ENCODE measurements around the gene VHLL.
"Not testable (repeated sequence)": the region's sequence is repeated elsewhere in the genome, so short reads cannot be mapped to it uniquely, and the experiment has no call there.

The VHLL gene

DNA sequence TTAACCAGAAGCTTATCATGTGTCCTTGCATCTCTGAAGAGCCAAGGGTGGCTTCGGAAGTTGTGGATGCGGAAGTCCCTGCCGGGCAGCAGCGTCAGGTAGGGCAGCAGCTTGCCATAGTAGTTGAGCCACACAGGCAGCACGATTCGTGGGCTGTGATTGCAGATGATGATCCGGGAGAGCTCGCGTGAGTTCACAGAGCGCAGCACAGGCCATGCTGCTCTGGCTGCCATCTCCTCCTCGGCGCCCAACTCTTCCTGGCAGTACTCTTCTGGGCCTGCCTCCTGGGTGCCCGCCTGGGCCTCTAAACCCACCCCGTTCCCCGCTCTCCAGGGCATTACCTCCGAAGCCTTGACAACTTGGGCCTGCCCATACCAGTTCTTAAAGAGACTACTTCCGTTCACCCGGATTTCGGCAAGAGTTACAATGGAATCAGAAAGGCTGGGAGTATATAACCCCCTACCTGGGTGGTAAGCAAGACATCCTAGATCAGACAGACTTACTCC is at the start of gene VHLL:
Gene VHLL, minus strand, starts transcription at position 456 of the 506 bp plus-strand sequence. Its CDS starts 118 bp downstream, at position 338.
- DNase-seq: no peak

DNA sequence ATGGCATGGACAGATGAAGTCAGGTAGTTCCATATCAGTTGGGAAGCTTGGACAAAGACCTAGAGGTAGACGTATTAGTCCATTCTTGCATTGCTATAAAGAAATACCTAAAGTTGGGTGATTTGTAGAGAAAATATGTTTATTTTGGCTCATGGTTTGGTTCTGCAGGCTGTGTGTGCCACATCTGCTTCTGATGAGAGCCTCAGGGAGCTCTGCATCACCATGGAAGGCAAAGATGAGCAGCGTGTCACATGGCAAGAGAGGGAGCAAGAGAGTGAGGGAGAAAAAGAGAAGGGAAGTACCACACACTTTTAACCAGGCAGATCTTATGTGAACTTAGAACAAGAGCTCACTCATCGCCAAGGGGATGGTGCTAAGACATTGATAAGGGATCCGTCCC is 48.2 kb upstream of the VHLL start:
- no peak for DNase-seq

DNA sequence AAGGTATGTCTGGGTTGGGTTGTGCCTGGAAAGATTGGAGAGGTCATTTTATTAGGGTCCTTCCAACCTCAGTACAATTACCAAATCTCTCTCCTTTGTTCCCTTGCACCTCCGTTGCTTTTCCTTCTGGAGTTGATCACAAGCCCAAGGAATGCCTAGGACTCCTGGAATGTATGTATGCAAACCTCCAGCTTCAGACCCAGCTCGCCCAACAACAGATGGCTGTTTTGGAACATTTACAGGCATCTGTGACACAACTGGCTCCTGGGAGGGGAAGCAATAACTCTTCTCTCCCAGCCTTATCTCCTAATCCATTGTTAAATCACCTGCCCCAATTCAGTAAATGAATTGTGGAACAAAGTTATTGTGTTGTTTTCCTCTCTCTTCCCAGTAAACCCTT is 47.5 kb upstream of the VHLL start:
- no peak for DNase-seq

DNA sequence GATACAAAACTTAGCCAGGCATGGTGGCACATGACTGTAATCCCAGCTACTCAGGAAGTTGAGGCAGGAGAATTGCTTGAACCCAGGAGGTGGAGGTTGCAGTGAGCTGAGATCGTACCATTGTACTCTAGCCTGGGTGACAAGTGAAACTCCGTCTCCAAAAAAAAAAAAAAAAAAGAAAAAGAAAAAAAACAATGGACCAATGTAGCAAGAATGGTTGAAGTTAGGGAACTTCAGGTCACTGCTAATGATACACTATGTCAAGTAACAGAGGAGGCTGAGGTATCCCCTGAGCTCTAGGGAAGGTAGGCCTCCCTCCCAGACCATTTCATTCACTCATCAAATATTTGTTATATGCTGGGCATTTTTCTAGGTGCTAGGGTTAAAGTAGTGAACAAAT is 46.9 kb upstream of the VHLL start:
- not testable (repeated sequence) for DNase-seq

DNA sequence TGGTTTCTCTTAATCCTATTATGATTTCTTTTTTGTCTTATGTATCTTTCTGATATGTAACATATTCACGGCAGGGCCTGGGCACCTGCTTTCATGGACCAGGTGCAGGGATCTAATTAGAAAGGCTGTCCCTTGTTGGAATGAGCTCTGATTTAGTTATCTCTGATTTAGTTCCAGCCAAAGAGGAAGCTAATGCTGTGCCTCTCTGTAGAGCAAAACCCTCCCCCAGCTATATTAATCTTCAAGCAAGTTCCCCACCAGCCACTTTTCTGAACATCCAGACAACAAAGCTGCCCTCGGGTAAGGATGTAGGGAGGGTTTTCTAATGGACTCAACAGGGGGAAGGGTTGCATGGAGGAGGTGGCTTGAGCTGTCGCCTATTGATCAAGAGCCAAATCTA is 45.3 kb upstream of the VHLL start:
- no peak for DNase-seq

DNA sequence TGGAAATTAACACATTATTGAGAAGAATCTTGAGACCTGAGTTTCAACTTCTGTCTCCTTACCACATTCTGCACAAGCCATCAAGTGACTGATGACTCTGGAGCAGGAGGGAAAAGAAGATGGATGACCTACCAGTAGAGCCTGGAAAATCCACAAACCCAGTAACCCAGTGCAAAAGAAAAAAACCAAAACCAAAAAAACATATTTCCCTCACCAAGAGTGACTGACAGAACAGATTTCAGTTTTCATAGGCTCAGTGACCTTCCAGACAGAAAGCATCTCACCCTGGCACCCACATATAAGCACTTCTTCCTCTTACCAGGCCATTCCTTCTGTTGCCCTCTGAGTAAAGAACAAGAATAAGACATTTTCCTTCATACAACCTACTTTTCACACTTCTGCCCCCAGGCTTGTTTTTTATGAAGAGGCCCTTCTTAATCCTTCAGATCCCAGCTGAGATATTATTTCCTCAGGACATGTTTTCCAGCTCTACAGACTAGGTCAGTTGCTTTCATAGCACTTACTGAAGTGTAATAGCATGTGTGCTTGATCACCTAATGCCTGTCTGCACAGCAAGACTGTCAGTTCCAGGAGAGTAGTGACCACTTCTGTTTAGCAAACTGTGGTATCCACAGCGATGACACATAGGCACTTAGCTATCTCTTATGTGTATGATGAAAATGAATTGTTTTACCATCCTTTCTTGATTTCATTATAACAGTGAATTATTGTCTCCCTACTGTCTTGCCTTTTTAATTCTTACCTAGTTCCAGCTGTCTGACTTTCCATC is 43.3 kb upstream of the VHLL start:
- no peak for DNase-seq

DNA sequence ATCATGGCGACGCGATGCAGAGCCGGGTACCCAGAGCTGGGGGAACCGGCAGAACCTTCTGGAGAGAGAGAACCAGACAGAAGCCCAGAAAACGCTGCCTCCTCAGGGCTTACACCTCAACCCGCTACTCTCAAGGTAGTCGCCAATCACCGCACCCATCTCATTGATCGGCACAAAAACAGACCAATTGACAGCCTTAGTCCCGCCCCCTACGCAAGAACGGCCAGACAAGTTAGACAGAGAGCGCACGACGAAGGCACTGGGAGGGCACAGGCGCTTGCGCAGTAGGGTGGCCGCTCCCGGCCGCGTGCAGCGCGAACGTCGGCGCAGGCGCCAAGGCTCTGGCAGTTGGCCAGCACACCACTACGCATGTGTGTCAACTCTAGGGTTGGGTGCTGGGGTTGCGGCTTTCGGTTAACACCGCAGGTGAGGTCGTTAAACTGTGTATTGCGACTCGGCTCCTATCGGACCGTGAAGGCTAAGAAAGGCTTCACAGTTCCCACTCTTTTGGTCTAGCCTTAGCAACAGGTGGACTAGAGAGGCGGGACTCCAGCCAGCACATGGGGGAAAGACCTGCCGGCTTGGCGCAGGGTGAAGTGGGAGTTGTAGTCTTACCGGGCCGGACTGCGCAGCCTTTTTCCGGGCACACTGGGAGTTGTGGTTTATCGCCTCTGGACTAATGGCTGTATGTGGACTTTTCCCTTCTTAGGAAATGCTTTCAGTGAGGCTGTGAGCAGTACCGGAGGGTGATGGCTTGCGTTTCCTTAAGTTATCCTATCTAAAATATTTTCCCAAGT is 39.3 kb upstream of the VHLL start, which contains the start of the genes CCT3 and TSACC:
Gene CCT3, minus strand, starts transcription at position 113 of the 797 bp plus-strand sequence. Its CDS starts 108 bp downstream, at position 5.
Gene TSACC, plus strand, starts transcription at position 347 of the 797 bp plus-strand sequence. CDS start 1,232 bp downstream, outside the sequence.
- peak; percentile 99 for DNase-seq

DNA sequence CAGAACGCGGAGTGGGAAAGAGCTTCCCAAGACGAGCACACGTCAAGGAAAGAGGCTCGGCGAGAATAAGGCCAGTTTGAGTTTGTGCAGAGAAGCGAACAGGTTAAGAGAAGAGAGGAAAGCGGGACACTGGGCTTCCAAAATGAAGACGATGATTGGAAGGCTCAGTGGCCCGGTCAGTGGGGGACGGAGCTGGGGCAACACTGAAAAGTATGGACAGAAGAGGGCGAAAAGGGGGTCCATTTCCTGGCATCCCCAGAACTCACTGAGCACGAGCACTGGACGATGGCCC is 38.7 kb upstream of the VHLL start:
- DNase-seq: no peak

DNA sequence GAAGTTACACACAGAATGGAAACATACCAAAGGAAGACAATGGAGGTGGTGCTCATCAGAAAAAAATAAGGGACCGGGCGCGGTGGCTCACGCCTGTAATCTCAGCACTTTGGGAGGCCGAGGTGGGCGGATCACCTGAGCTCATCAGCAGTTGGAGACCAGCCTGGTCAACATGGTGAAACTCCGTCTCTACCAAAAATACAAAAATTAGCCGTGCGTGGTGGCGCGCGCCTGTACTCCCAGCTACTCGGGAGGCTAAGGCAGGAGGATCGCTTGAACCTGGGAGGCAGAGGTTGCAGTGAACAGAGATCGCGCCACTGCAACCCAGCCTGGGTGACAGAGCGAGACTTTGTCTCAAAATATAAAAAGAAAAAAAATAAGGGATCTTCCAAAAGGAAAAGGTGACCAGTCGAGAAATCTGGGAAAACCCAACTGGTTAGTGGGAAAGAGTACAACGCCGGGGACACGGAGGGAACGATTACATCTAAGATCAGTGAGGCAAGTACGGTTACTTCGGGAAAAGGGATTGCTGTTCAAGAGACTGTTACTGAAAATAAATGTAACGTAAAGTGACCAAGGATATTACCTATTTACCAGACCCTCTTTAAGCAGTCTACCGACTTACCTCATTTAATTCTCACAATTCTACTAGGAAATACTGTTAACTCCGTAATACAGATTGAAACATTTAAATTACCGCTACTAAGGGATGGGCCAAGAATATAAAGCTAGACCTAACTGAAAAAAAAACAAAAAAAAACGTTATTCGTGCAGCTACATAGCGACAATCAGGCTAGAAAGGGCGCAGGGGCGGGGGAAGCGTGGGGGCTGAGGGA is 38.2 kb upstream of the VHLL start:
- no peak for DNase-seq

DNA sequence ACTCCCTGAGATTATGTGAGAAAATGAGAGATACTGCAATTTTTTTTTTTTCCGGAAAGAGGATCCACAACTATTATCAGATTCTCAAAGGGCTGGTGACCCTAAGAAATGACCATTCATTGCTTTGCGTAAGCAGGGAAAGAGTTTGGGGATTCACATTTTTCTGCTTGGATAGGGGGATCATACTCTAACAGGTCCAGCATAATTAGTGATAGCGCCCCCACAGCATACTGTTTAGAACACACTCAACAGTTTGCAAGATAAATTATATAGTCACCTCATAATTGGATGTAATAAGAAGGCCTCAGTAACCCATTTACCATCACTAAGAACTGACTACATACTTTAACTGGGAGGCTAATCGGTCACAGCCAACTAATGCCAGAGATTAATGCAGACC is 37.1 kb upstream of the VHLL start:
- DNase-seq: no peak

DNA sequence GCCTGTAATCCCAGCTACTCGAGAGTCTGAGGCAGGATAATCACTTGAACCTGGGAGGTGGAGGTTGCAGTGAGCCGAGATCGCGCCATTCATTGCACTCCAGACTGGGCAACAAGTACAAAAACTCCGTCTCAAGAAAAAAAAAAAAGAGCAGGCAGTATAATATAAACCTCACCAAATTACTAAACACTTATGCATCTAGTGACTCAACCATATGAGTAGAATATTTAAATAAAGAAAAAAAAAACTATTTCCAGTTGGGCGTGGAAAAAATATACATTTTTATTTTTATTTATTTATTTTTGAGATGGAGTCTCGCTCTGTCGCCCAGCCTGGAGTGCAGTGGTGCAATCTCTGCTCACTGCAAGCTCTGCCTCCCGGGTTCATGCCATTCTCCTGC is 24.1 kb upstream of the VHLL start:
- not testable (repeated sequence) for DNase-seq

DNA sequence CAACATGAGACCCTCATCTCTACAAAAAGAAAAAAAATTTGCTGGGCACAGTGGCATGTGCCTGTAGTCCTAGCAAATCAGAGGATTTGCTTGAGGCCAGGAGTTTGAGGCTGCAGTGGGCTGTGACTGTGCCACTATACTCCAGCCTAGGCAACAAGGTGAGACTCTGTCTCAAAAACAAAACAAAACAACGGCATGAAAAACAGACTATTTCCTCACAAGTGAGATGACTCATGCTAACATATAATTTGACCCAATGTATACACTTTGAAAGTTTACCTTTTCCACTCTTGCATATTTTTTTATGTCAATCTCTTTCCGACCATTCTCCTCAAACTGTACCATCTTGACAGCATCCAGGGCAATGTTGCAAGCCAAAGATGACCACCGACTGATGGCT is 21.5 kb upstream of the VHLL start:
- no peak for DNase-seq

DNA sequence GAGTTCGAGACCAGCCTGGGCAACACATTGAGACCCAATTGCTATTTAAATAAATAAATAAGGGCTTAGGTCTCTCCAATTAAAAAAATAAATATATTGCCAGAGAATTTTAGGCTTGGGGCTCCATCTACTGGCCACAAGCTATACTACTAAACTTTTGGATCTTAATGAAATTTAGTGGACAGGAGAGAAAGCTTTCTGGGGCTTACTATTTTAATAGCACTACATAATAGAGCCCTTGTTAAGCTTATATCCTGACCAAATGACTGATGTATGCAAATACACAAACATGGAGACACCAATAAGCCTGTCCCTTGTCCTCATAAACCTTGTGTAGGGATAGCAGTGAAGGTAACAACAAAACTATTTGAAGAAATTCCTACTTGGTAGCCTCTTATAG is 20.6 kb upstream of the VHLL start:
- no peak for DNase-seq

DNA sequence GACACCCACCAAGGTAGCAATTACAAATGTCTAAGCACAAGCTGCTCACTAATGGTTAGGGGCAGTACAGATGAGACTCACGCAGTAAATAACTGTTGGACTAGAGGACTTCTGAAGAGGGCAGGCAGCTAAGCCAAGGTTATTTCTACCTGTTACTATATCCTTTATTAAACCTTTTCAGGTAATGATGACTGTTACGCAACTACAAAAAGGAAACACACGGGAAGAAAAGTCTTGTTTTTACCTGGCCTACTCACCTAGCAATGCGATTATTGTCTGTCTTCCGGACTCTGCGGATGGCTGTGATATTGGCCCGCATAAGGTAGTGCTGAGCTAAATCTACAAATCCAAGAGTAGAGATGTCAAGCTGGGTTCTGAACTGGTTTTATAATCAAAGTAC is 17.8 kb upstream of the VHLL start:
- DNase-seq: no peak

DNA sequence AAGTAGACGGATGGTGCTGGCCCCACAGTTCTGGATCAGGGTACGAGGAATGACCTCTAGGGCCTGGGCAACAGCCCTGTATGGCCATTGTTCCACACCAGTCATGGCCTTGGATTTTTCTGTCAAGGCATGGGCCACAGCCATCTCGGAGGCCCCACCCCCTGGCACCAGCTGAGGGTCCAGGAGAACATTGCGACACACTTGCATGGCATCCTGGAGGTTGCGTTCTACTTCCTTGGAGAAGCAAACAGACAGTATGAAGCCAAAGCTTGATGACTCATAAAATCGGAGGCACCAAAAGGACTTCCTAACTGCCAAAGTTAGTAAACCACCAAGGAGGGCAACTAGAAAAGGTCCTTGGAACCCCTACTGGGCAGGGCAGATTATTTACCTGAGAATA is 11.9 kb upstream of the VHLL start:
- DNase-seq: no peak

DNA sequence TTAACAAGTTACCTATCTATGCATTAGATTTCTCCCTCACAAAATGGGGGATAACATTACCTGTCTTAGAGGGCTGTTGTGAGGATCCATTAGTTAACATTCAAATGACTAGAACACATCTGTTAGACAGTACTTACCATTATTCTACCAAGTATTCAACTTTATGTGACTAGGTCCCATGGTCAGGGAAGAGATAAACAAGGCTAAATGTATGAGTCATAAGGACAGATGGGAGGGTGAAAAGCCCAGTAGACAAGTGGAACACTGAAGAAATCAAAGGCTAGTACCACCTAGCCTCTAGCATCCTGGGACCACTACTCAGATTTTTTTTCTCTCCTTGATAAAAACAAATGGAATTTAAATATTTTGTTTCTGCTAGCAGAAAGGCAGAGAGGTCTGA is 9.0 kb upstream of the VHLL start:
- DNase-seq: no peak

DNA sequence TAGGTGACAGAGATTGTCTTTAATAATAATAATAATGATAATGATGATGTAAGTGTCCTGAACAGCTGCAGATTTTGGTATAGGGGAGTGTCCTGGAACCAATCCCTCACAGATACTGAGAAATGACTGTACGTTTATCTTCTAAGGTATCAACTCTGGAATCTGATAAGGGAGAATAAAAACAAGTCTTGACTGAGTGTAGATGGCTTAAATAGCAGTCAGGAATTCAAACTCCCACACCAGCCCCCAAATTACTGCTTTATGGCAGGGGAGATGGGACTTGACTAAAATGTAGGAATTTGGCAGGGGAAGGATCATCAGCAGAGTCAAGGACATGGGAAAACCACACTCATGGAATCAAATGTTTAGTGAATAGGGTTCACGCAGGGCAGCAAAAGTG is 6.1 kb upstream of the VHLL start:
- no peak for DNase-seq

DNA sequence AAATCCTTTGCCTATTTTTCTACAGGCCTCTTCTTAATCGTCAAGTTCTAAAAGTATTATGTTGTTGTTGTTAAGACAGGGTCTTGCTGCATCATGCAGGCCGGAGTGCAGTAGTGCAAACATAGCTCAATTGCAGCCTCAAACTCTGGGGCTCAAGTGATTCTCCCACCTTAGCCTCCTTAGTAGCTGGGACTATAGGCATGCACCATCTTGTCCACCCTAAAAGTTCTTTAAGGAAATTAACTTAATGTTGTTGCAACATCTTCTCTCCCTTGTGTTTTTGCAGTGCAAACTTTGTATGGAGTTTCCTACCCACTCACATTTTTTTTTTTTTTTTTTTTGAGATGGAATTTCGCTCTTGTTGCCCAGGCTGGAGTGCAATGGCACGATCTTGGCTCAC is 4.1 kb upstream of the VHLL start:
- no peak for DNase-seq

DNA sequence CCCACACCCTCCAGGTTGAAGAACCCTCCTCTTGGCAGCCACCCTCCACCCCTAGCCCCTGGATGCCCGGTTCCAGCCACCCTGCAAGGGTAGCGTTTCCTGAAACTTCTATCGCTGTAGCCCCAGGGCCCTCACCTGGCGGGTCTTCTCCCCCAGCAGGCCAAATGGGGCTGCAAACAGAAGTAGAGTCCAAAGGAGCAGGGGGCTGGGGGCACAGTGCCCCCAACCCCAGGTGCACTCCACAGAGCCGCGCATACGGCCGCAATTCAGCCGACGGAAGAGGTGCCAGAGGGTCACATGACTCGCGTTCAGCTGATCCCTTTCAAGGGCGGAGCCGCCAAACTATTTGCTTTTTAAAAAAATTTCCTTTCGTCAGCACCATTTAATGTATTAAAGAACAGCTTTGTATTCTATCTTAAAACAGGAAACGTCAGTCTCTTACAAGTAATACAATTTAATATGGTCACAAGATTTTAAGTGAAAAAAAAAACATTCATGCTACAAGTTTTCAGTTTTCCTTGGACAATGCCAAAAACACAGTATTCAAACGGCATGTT is 3.6 kb downstream of the VHLL start, which contains the start of gene GLMP:
Gene GLMP, minus strand, starts transcription at position 289 of the 557 bp plus-strand sequence. Its CDS starts 34 bp downstream, at position 255.
- DNase-seq: peak; percentile 46

DNA sequence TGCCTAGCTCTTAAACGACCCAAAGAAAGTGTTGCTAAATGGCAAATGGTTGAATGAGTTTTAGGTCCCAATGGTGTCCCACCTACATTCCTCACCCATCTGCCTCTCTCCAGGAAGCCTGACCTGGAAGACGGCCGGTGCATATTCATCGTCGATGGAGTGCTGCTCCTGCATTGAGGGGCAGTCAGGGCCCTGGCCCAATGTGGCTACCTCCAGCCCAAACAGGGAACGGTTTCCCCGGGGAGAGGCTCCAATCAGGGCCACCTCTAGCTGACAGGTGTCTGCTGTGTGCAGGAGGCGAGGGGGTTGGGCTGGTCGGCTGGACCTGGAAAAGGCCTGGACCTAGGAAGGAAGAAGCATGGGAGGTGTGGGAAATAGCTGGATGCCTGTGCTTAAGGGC is 5.2 kb downstream of the VHLL start:
- no peak for DNase-seq

DNA sequence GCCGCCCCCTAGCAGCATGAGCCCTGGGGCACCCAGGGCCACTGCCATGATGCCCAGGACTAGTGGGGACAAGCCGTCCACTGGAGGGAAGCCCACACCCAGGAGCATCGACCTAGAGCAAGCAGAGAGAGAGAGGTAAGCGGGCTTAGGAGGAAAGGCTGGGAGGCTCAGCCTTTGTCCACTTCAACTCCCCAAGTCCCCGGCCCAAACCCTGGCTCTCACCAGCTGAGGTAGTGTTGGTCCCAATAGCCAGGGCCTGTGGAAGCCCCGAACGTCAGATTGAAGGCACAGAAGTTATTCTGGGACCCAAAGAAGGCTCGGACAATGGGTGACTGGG is 6.0 kb downstream of the VHLL start:
- no peak for DNase-seq

DNA sequence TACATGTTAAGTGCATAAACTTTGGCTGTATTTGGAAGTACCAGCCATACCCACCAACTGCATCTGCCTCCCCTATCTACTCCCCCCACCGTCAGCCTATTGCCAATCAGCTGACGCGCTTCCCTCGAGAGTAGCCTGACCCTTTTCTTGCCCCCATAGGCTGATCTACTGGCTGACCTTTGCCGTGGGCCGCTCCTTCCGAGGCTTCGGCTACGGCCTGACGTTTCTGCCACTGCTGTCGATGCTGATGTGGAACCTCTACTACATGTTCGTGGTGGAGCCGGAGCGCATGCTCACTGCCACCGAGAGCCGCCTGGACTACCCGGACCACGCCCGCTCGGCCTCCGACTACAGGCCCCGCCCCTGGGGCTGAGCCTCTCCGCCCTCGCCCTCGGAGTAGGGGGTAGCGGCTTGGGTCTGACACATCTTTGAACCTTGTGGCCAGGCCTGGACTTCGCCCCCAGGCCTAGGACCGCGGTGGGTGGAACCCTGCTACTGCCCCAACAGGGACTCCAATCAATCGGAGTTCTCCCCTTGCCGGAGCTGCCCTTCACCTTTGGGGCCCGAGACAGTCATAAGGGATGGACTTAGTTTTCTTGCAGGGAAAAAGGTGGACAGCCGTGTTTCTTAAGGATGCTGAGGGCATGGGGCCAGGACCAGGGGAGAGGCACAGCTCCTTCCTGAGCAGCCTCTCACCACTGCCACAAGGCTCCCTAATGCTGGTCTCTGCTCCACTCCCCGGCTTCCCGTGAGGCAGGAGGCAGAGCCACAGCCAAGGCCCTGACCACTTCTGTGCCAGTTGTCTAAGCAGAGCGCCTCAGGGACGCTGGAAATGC is 7.7 kb downstream of the VHLL start:
- no peak for DNase-seq

Measured in activated CD8-positive, alpha-beta memory T cell treated with anti-CD3 and anti-CD28 coated beads, Interleukin-2, amount 50 U/mL, for 4 hours (primary cell).